GM12878 (cell line): Measurements from ENCODE around the gene DMD. TPM values are rescaled to one million over a fixed set of nuclear protein-coding genes. Genes with fewer than 3 reads are reported as not detected.

Experiments
- ATF3 ChIP-seq: IDR thresholded peaks from 2 replicates; pipeline ENCODE4 v1.6.1; 2011; ENCODE audit warnings: low read depth, mild to moderate bottlenecking, low read length, moderate library complexity, borderline replicate concordance; ENCODE audit errors: extremely low read depth
- ETV6 ChIP-seq, 2 experiments: fragments of 450-650 bp in 1 of 2; IDR thresholded peaks in 1 of 2; conservative IDR thresholded peaks in 1 of 2; 2 replicates each; pipeline ENCODE4 v1.6.1; 2014; ENCODE audit warnings: antibody characterized with exemption in 1 of 2, borderline replicate concordance in 1 of 2, low read depth in 1 of 2, mild to moderate bottlenecking in 1 of 2, moderate library complexity in 1 of 2
- KLF5 ChIP-seq: fragments of 450-650 bp; IDR thresholded peaks from 2 replicates; pipeline ENCODE4 v1.6.1; 2014; ENCODE audit warnings: mild to moderate bottlenecking; ENCODE audit not compliant: partially characterized antibody
- MEF2B ChIP-seq: fragments of 450-650 bp; IDR thresholded peaks from 2 replicates; pipeline ENCODE4 v1.6.1; 2018; ENCODE audit warnings: mild to moderate bottlenecking, moderate library complexity; ENCODE audit not compliant: partially characterized antibody, poor library complexity, severe bottlenecking
- RFX5 ChIP-seq: IDR thresholded peaks from 2 replicates; pipeline ENCODE4 v1.6.1; 2011; ENCODE audit warnings: low read depth, low read length, improper control_type of control experiment
- SIX5 ChIP-seq: IDR thresholded peaks from 2 replicates; pipeline ENCODE4 v1.6.1; 2011; ENCODE audit warnings: mild to moderate bottlenecking, low read depth, low read length, moderate library complexity; ENCODE audit not compliant: severe bottlenecking
- SPI1 ChIP-seq: IDR thresholded peaks from 2 replicates; pipeline ENCODE4 v1.6.1; 2011; ENCODE audit warnings: low read depth, mild to moderate bottlenecking, low read length, moderate library complexity, borderline replicate concordance; ENCODE audit not compliant: insufficient read depth
- SUZ12 ChIP-seq: fragments of 200-600 bp; sonication (generic); IDR thresholded peaks from one replicate; pipeline ENCODE4 v1.6.1; 2018; ENCODE audit warnings: antibody characterized with exemption, mild to moderate bottlenecking; ENCODE audit not compliant: unreplicated experiment
- USF2 ChIP-seq: IDR thresholded peaks from 2 replicates; pipeline ENCODE4 v1.6.1; 2011; ENCODE audit warnings: low read depth, low read length, improper control_type of control experiment, borderline replicate concordance
- ZBTB11 ChIP-seq: fragments of 450-650 bp; formaldehyde crosslinking; IDR thresholded peaks from 2 replicates; pipeline ENCODE4 v1.5.0; 2022; ENCODE audit warnings: mild to moderate bottlenecking, missing genetic modification characterization
- ZBTB33 ChIP-seq: fragments of 450-650 bp; IDR thresholded peaks from 2 replicates; pipeline ENCODE4 v1.6.1; 2017; ENCODE audit warnings: mild to moderate bottlenecking
- ZNF274 ChIP-seq: IDR thresholded peaks from one replicate; pipeline ENCODE4 v1.8.0; 2011; ENCODE audit not compliant: insufficient read length, insufficient read depth
- polyA plus RNA-seq, 11 experiments: library from polyadenylated mRNA; depleted of rRNA in 4 of 11; unstranded in 6 of 11; stranded (reverse) in 5 of 11; fragments of >200 nt; fragmentation: Nextera tagmentation in 4 of 11; fragmentation: Illumina TruSeq in 1 of 11; extraction: Ambion mirVana in 4 of 11; extraction: Trizol in 1 of 11; gene quantifications; 1 replicate in 1 of 11; 2 replicates in 10 of 11; pipeline versions ENCODE4 v1.2.1 to v1.2.3, GENCODE V29; 2011 to 2016; ENCODE audit warnings: inconsistent platforms in 2 of 11, missing spikeins in 2 of 11, low read depth in 1 of 11
- total RNA-seq, 4 experiments: library from RNA; depleted of rRNA in 3 of 4; stranded (reverse); fragments of >200 nt in 3 of 4; fragmentation: Illumina TruSeq in 1 of 4; extraction: Trizol in 1 of 4; gene quantifications; 2 replicates each; pipeline versions ENCODE4 v1.2.1 to v1.2.3, GENCODE V29; 2013 to 2021

DMD gene
- total and polyA plus RNA-seq, 10 of the 15 experiments (the other 5 are each of a cell fraction or from before 2014, with no cell fraction given) = 1.4 to 24.3 (median 4.3) TPM

- TF ChIP-seq ZBTB33 (no peak), KLF5 (no peak), RFX5 (no peak), ETV6 (conservative IDR thresholded peaks at IDR 0.05 in 1 of 2, IDR thresholded peaks at IDR 0.05 in 1 of 2; ENCODE audit: borderline replicate concordance in 1 of 2, low read depth in 1 of 2) (no peak), ZNF274 (no peak), USF2 (no peak), ATF3 (no peak), SUZ12 (no peak), SIX5 (no peak), ZBTB11 (no peak), MEF2B (no peak), SPI1 (no peak)
Measured at GRCh38 chrX:31679861-31680260, 1531.5 kb downstream of the DMD start (continued).
